ENCODE measurements around the gene EMILIN1.

- TF ChIP-seq CTCF (IDR thresholded peaks at IDR 0.05) (no peak), POLR2AphosphoS5 (IDR thresholded peaks at IDR 0.05; ENCODE audit: low read depth, low read length) (no peak), GATA2 (CRISPR knock-in tag; IDR thresholded peaks at IDR 0.05) (no peak), RXRA (IDR thresholded peaks at IDR 0.05; ENCODE audit: borderline replicate concordance, low read depth) (no peak), FOXM1 (IDR thresholded peaks at IDR 0.05; ENCODE audit: low read depth) (no peak), PBX3 (IDR thresholded peaks at IDR 0.05) (no peak), YY1 (IDR thresholded peaks at IDR 0.05; ENCODE audit: low read depth) (no peak), SIN3A (IDR thresholded peaks at IDR 0.05; ENCODE audit: borderline replicate concordance, low read depth, low read length) (no peak), EZH2phosphoT487 (IDR thresholded peaks at IDR 0.05; ENCODE audit: borderline replicate concordance, low read depth) (no peak), JUND (IDR thresholded peaks at IDR 0.05) (no peak)
Observed at GRCh38 chr2:27039426-27039825, 39.0 kb upstream of the EMILIN1 start.

Data from SK-N-SH (cell line).